Omental fat pad (tissue), 4 donors: ENCODE results near the gene ZNF236. TPM values are rescaled to one million over a fixed set of nuclear protein-coding genes. Genes with fewer than 3 reads are reported as not detected.
"Not testable (repeated sequence)": the region's sequence is repeated elsewhere in the genome, so short reads cannot be mapped to it uniquely, and the experiment has no call there.

Experiments used
- ATAC-seq: fragments of 150-250 bp; one replicate; pipeline ENCODE4 v1.9.1; 2016; ENCODE audit warnings: mild to moderate bottlenecking, moderate library complexity; ENCODE audit not compliant: low FRiP score
- DNase-seq: peaks from one replicate; pipeline ENCODE4 v3.0.0-alpha.2; 2019; ENCODE audit warnings: low spot score
- CTCF ChIP-seq, 3 donors: fragments of 450-650 bp; IDR thresholded peaks; one replicate each; pipeline ENCODE4 v1.5.1; 2016 to 2017; ENCODE audit warnings: antibody characterized with exemption in 3 of 3, mild to moderate bottlenecking in 3 of 3, moderate library complexity in 2 of 3
- small RNA-seq: library from RNA; depleted of rRNA; stranded (forward); fragments of <200 nt; gene quantifications from one replicate; pipeline ENCODE3, GENCODE V24; 2016
- total RNA-seq, 4 donors: library from RNA; depleted of rRNA; stranded (reverse); fragments of >200 nt; gene quantifications; one replicate each; pipeline ENCODE4 v1.1.0, GENCODE V29; 2016

Gene ZNF236
- total RNA-seq, 4 donors from 2014 or later, result 14.3 to 18.0 (median 17.0) TPM

DNA sequence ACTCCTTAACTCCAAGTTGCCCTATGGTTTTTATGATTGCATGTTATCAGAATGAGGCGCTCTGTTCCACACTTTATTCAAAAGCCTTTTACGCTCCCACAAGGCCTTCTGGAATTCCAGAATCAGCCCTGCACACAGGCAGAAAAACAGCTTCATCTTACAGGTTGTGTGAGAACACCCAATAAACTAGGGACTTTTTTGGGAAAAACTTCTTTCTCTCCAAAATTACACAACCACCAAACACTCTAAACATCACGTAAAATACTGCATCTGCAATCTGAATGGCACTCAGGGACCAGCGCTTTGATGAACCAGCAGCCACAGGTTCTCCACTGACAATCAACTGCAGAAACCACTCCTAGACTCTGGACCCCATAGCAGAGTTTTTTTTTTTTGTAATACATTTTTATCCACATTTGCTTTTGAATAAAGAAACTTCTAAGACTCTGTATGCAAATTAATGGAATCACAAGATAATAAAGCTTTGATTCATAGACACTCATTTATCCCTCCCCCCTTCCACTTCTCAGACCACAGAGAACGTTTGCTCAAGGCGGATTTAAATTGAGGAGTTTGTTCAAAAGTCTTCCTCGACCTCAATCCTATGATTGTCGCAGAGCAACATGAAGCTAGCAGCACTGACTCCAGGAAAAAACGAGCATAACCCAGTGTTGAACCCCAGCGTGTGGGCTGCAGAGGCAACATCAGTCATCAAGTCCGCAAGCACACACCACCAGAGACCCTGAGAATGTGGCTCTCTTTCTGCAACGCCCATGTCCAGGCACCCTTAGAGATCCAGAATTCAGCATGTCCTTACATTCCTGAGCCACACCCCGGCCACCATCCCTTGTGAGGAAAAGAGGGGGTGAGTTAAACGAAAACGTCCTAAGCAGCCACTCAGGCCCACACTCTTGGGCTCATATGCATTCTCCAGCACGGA, 193.7 kb downstream of the ZNF236 start:
- no peak for TF ChIP-seq CTCF (IDR thresholded peaks at IDR 0.05)
- ATAC-seq, result no peak
- no peak for DNase-seq

GRCh38 chr18:77016936-77017335, 194.6 kb downstream of the ZNF236 start:
- DNase-seq (no peak), ATAC-seq (no peak)
- TF ChIP-seq CTCF (IDR thresholded peaks at IDR 0.05), result no peak

GRCh38 chr18:77017355-77017754, 195.0 kb downstream of the ZNF236 start:
- TF ChIP-seq CTCF (IDR thresholded peaks at IDR 0.05), result no peak
- DNase-seq (no peak), ATAC-seq (no peak)

DNA sequence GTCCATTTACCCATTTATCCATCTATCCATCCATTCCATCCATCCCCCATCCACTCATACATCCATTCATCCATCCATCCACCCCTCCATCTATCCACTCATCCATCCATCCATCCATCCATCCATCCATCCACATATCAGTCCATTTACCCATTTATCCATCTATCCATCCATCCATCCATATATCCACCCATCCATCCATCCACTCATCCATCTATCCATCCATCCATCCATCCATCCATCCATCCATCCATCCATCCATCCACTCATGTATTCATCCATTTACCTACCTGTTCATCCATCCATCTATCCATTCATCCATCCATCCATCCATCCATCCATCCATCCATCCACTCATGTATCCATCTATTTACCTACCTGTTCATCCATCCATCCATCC, 196.3 kb downstream of the ZNF236 start:
- ATAC-seq, DNase-seq: not testable (repeated sequence)

GRCh38 chr18:77019641-77020040, 197.3 kb downstream of the ZNF236 start:
- no peak for TF ChIP-seq CTCF (IDR thresholded peaks at IDR 0.05)
- ATAC-seq, result no peak
- DNase-seq, result no peak

Small RNAs within 50 kb of the gene (small RNA-seq; reads per million reads assigned to genes)
- gene RF00017 (not detected), gene RNU6-346P (not detected)
